GM19328 (cell line): Measurements from ENCODE around the gene MRPS10.
"Not testable (repeated sequence)": the region's sequence is repeated elsewhere in the genome, so short reads cannot be mapped to it uniquely, and the experiment has no call there.

Experiments used
- ATAC-seq: cut with Tn5 transposase; IDR thresholded peaks from one replicate; pipeline ENCODE4 v1.9.1; 2021; ENCODE audit warnings: mild to moderate bottlenecking, moderate library complexity; ENCODE audit not compliant: unreplicated experiment

Gene MRPS10

GRCh38 chr6:42212442-42212841 is 5.2 kb downstream of the MRPS10 start:
- no peak for ATAC-seq

GRCh38 chr6:42211726-42212125 is 5.9 kb downstream of the MRPS10 start:
- ATAC-seq = no peak

- ATAC-seq = no peak
Measured at GRCh38 chr6:42210551-42210950, 7.1 kb downstream of the MRPS10 start.

- not testable (repeated sequence) for ATAC-seq
Measured at GRCh38 chr6:42207559-42207958, 10.1 kb downstream of the MRPS10 start.

- ATAC-seq = no peak
Measured at GRCh38 chr6:42204768-42205282, 12.8 kb downstream of the MRPS10 start.

- ATAC-seq = no peak
Measured at GRCh38 chr6:42203183-42203582, 14.5 kb downstream of the MRPS10 start.

GRCh38 chr6:42202131-42202915 is 15.3 kb downstream of the MRPS10 start:
- not testable (repeated sequence) for ATAC-seq

- no peak for ATAC-seq
Measured at GRCh38 chr6:42201382-42201781, 16.3 kb downstream of the MRPS10 start.

- no peak for ATAC-seq
Measured at GRCh38 chr6:42200035-42200434, 17.6 kb downstream of the MRPS10 start.

- ATAC-seq = no peak
Measured at GRCh38 chr6:42199106-42199981, 18.3 kb downstream of the MRPS10 start.

GRCh38 chr6:42197555-42198362 is 19.9 kb downstream of the MRPS10 start:
- ATAC-seq = no peak

- no peak for ATAC-seq
Measured at GRCh38 chr6:42195415-42195814, 22.2 kb downstream of the MRPS10 start.

GRCh38 chr6:42194056-42194455 is 23.6 kb downstream of the MRPS10 start:
- ATAC-seq = no peak

GRCh38 chr6:42193491-42193894 is 24.2 kb downstream of the MRPS10 start:
- ATAC-seq = no peak

GRCh38 chr6:42192385-42192784 is 25.3 kb downstream of the MRPS10 start:
- not testable (repeated sequence) for ATAC-seq

- ATAC-seq = no peak
Measured at GRCh38 chr6:42190554-42191183, 27.0 kb downstream of the MRPS10 start.

- no peak for ATAC-seq
Measured at GRCh38 chr6:42188406-42188805, 29.3 kb downstream of the MRPS10 start.

- ATAC-seq = no peak
Measured at GRCh38 chr6:42185597-42185996, 32.1 kb downstream of the MRPS10 start.

GRCh38 chr6:42184475-42184874 is 33.2 kb downstream of the MRPS10 start:
- no peak for ATAC-seq

- ATAC-seq = no peak
Measured at GRCh38 chr6:42182101-42182500, 35.6 kb downstream of the MRPS10 start.
